ENCODE measurements around the gene LRBA.

The LRBA gene

GRCh38 chr4:150395872-150396271 is 619.2 kb downstream of the LRBA start:
- WGBS = no CpG with 5 or more reads among the region's 2 CpGs
- H3K9me3 ChIP-seq (ENCODE audit: control insufficient read depth, low read length) = peaks cover 3% of the 10 kb centered on the region

GRCh38 chr4:150394046-150394445 is 621.0 kb downstream of the LRBA start:
- no peak for DNase-seq
- no peaks in the 10 kb centered on the region for H3K4me1 ChIP-seq (ENCODE audit: control insufficient read depth, insufficient read depth, low read depth, low read length)
- no peaks in the 10 kb centered on the region for H3K36me3 ChIP-seq (ENCODE audit: control insufficient read depth in 1 of 2, insufficient read depth in 2 of 2, low read depth in 1 of 2, low read length in 2 of 2)
- no peak overlapping the region for H4K8ac ChIP-seq (ENCODE audit: low read length)
- H3K14ac ChIP-seq (ENCODE audit: low read length in 2 of 2) = no peak overlapping the region
- no peak overlapping the region for H2BK120ac ChIP-seq (ENCODE audit: low read depth, low read length)
- H4K91ac ChIP-seq (ENCODE audit: low read length) = no peak overlapping the region
- H3K79me1 ChIP-seq (replicated peaks; ENCODE audit: low read length, poor library complexity, severe bottlenecking) = no peaks in the 10 kb centered on the region
- H3K4me2 ChIP-seq (ENCODE audit: low read length, poor library complexity, severe bottlenecking) = no peak overlapping the region
- H3K9ac ChIP-seq (ENCODE audit: low read length) = no peak overlapping the region
- no peaks in the 10 kb centered on the region for H3K27me3 ChIP-seq (ENCODE audit: control insufficient read depth in 1 of 2, insufficient read depth in 1 of 2, low read length in 2 of 2)
- no peak overlapping the region for H3K18ac ChIP-seq (ENCODE audit: low read depth in 1 of 2, low read length in 2 of 2)
- peaks cover 3% of the 10 kb centered on the region for H3K9me3 ChIP-seq (ENCODE audit: control insufficient read depth, low read length)
- H2AK5ac ChIP-seq (ENCODE audit: low read length, severe bottlenecking) = no peak overlapping the region
- H3K4ac ChIP-seq (ENCODE audit: low read depth in 1 of 2, low read length in 2 of 2) = no peak overlapping the region
- no peak overlapping the region for H2BK5ac ChIP-seq (ENCODE audit: low read depth, low read length, poor library complexity, severe bottlenecking)
- no peak overlapping the region for H3K4me3 ChIP-seq (ENCODE audit: insufficient read depth in 1 of 2, low read depth in 1 of 2, low read length in 2 of 2)
- no peak overlapping the region for H2BK12ac ChIP-seq (ENCODE audit: low read length in 2 of 2)
- no peak overlapping the region for H2BK15ac ChIP-seq (ENCODE audit: low read depth, poor library complexity, severe bottlenecking)
- H2AFZ ChIP-seq (ENCODE audit: low read depth, low read length) = no peak overlapping the region
- H3K27ac ChIP-seq (ENCODE audit: low read length, poor library complexity, severe bottlenecking) = no peak overlapping the region
- no peak overlapping the region for H3K23ac ChIP-seq (ENCODE audit: low read length in 2 of 2)

More at GRCh38 chr4:150395872-150396271, 619.2 kb downstream of the LRBA start:
- no peak overlapping the region for H3K14ac ChIP-seq (ENCODE audit: low read length in 2 of 2)
- H3K18ac ChIP-seq (ENCODE audit: low read depth in 1 of 2, low read length in 2 of 2) = no peak overlapping the region
- no peak overlapping the region for H2BK5ac ChIP-seq (ENCODE audit: low read depth, low read length, poor library complexity, severe bottlenecking)
- H2BK12ac ChIP-seq (ENCODE audit: low read length in 2 of 2) = no peak overlapping the region
- H3K27ac ChIP-seq (ENCODE audit: low read length, poor library complexity, severe bottlenecking) = no peak overlapping the region
- no peak overlapping the region for H3K4me2 ChIP-seq (ENCODE audit: low read length, poor library complexity, severe bottlenecking)
- H3K79me1 ChIP-seq (replicated peaks; ENCODE audit: low read length, poor library complexity, severe bottlenecking) = no peaks in the 10 kb centered on the region
- no peak overlapping the region for H4K8ac ChIP-seq (ENCODE audit: low read length)
- no peak overlapping the region for H4K91ac ChIP-seq (ENCODE audit: low read length)
- H3K4me1 ChIP-seq (ENCODE audit: control insufficient read depth, insufficient read depth, low read depth, low read length) = no peaks in the 10 kb centered on the region
- DNase-seq = no peak
- H3K4ac ChIP-seq (ENCODE audit: low read depth in 1 of 2, low read length in 2 of 2) = no peak overlapping the region
- H3K9ac ChIP-seq (ENCODE audit: low read length) = no peak overlapping the region
- no peak overlapping the region for H3K23ac ChIP-seq (ENCODE audit: low read length in 2 of 2)
- no peak overlapping the region for H2AFZ ChIP-seq (ENCODE audit: low read depth, low read length)
- H2BK120ac ChIP-seq (ENCODE audit: low read depth, low read length) = no peak overlapping the region
- H2AK5ac ChIP-seq (ENCODE audit: low read length, severe bottlenecking) = no peak overlapping the region
- no peaks in the 10 kb centered on the region for H3K36me3 ChIP-seq (ENCODE audit: control insufficient read depth in 1 of 2, insufficient read depth in 2 of 2, low read depth in 1 of 2, low read length in 2 of 2)
- H3K4me3 ChIP-seq (ENCODE audit: insufficient read depth in 1 of 2, low read depth in 1 of 2, low read length in 2 of 2) = no peak overlapping the region
- no peaks in the 10 kb centered on the region for H3K27me3 ChIP-seq (ENCODE audit: control insufficient read depth in 1 of 2, insufficient read depth in 1 of 2, low read length in 2 of 2)
- H2BK15ac ChIP-seq (ENCODE audit: low read depth, poor library complexity, severe bottlenecking) = no peak overlapping the region

- Histone ChIP-seq H2BK15ac (ENCODE audit: low read depth, poor library complexity, severe bottlenecking) (no peak overlapping the region), H3K27ac (ENCODE audit: low read length, poor library complexity, severe bottlenecking) (no peak overlapping the region), H2BK12ac (ENCODE audit: low read length in 2 of 2) (no peak overlapping the region), H3K4ac (ENCODE audit: low read depth in 1 of 2, low read length in 2 of 2) (no peak overlapping the region), H3K9ac (ENCODE audit: low read length) (no peak overlapping the region), H3K9me3 (ENCODE audit: control insufficient read depth, low read length) (peaks cover 3% of the 10 kb centered on the region), H3K18ac (ENCODE audit: low read depth in 1 of 2, low read length in 2 of 2) (no peak overlapping the region), H2AK5ac (ENCODE audit: low read length, severe bottlenecking) (no peak overlapping the region), H3K4me2 (ENCODE audit: low read length, poor library complexity, severe bottlenecking) (no peak overlapping the region), H3K4me3 (ENCODE audit: insufficient read depth in 1 of 2, low read depth in 1 of 2, low read length in 2 of 2) (no peak overlapping the region), H2BK5ac (ENCODE audit: low read depth, low read length, poor library complexity, severe bottlenecking) (no peak overlapping the region), H4K91ac (ENCODE audit: low read length) (no peak overlapping the region), H3K27me3 (ENCODE audit: control insufficient read depth in 1 of 2, insufficient read depth in 1 of 2, low read length in 2 of 2) (no peaks in the 10 kb centered on the region), H3K14ac (ENCODE audit: low read length in 2 of 2) (no peak overlapping the region), H2AFZ (ENCODE audit: low read depth, low read length) (no peak overlapping the region), H2BK120ac (ENCODE audit: low read depth, low read length) (no peak overlapping the region), H3K79me1 (replicated peaks; ENCODE audit: low read length, poor library complexity, severe bottlenecking) (no peaks in the 10 kb centered on the region), H4K8ac (ENCODE audit: low read length) (no peak overlapping the region), H3K36me3 (ENCODE audit: control insufficient read depth in 1 of 2, insufficient read depth in 2 of 2, low read depth in 1 of 2, low read length in 2 of 2) (no peaks in the 10 kb centered on the region), H3K23ac (ENCODE audit: low read length in 2 of 2) (no peak overlapping the region), H3K4me1 (ENCODE audit: control insufficient read depth, insufficient read depth, low read depth, low read length) (no peaks in the 10 kb centered on the region)
- 93% methylated on average over 2 of the region's 2 CpGs for WGBS
- DNase-seq = no peak
Measured at GRCh38 chr4:150391052-150391451, 624.0 kb downstream of the LRBA start.

- Histone ChIP-seq H4K8ac (ENCODE audit: low read length) (no peak overlapping the region), H3K4me2 (ENCODE audit: low read length, poor library complexity, severe bottlenecking) (no peak overlapping the region)
Measured at GRCh38 chr4:150390531-150390910, 624.6 kb downstream of the LRBA start.

More at GRCh38 chr4:150390531-150390910, 624.6 kb downstream of the LRBA start:
- no peak for DNase-seq
- no peaks in the 10 kb centered on the region for H3K4me1 ChIP-seq (ENCODE audit: control insufficient read depth, insufficient read depth, low read depth, low read length)
- H3K23ac ChIP-seq (ENCODE audit: low read length in 2 of 2) = no peak overlapping the region
- H3K18ac ChIP-seq (ENCODE audit: low read depth in 1 of 2, low read length in 2 of 2) = no peak overlapping the region
- peaks cover 3% of the 10 kb centered on the region for H3K9me3 ChIP-seq (ENCODE audit: control insufficient read depth, low read length)
- no peak overlapping the region for H4K91ac ChIP-seq (ENCODE audit: low read length)
- no peak overlapping the region for H2AFZ ChIP-seq (ENCODE audit: low read depth, low read length)
- H3K79me1 ChIP-seq (replicated peaks; ENCODE audit: low read length, poor library complexity, severe bottlenecking) = no peaks in the 10 kb centered on the region
- H3K27ac ChIP-seq (ENCODE audit: low read length, poor library complexity, severe bottlenecking) = no peak overlapping the region
- no peak overlapping the region for H2AK5ac ChIP-seq (ENCODE audit: low read length, severe bottlenecking)
- no peak overlapping the region for H3K4ac ChIP-seq (ENCODE audit: low read depth in 1 of 2, low read length in 2 of 2)
- no peaks in the 10 kb centered on the region for H3K27me3 ChIP-seq (ENCODE audit: control insufficient read depth in 1 of 2, insufficient read depth in 1 of 2, low read length in 2 of 2)
- no peak overlapping the region for H3K4me3 ChIP-seq (ENCODE audit: insufficient read depth in 1 of 2, low read depth in 1 of 2, low read length in 2 of 2)
- no peak overlapping the region for H3K14ac ChIP-seq (ENCODE audit: low read length in 2 of 2)
- no peaks in the 10 kb centered on the region for H3K36me3 ChIP-seq (ENCODE audit: control insufficient read depth in 1 of 2, insufficient read depth in 2 of 2, low read depth in 1 of 2, low read length in 2 of 2)
- no peak overlapping the region for H2BK15ac ChIP-seq (ENCODE audit: low read depth, poor library complexity, severe bottlenecking)
- H2BK12ac ChIP-seq (ENCODE audit: low read length in 2 of 2) = no peak overlapping the region
- H2BK5ac ChIP-seq (ENCODE audit: low read depth, low read length, poor library complexity, severe bottlenecking) = no peak overlapping the region
- no peak overlapping the region for H3K9ac ChIP-seq (ENCODE audit: low read length)
- no peak overlapping the region for H2BK120ac ChIP-seq (ENCODE audit: low read depth, low read length)
